DND-41 (cell line): ENCODE results near the gene RASD2.

Experiments
- EZH2 ChIP-seq: IDR thresholded peaks from 3 replicates; pipeline ENCODE4 v1.6.1; 2012; ENCODE audit warnings: borderline replicate concordance, low read depth, mild to moderate bottlenecking, moderate library complexity, low read length, inconsistent platforms; ENCODE audit not compliant: severe bottlenecking
- TF ChIP-seq, protein P1 (sequence below): IDR thresholded peaks from 2 replicates; pipeline ENCODE4 v1.5.1; 2012; ENCODE audit warnings: borderline replicate concordance, low read length, moderate library complexity, mild to moderate bottlenecking; ENCODE audit not compliant: poor library complexity, severe bottlenecking; ENCODE audit errors: extremely low read depth

DNA sequence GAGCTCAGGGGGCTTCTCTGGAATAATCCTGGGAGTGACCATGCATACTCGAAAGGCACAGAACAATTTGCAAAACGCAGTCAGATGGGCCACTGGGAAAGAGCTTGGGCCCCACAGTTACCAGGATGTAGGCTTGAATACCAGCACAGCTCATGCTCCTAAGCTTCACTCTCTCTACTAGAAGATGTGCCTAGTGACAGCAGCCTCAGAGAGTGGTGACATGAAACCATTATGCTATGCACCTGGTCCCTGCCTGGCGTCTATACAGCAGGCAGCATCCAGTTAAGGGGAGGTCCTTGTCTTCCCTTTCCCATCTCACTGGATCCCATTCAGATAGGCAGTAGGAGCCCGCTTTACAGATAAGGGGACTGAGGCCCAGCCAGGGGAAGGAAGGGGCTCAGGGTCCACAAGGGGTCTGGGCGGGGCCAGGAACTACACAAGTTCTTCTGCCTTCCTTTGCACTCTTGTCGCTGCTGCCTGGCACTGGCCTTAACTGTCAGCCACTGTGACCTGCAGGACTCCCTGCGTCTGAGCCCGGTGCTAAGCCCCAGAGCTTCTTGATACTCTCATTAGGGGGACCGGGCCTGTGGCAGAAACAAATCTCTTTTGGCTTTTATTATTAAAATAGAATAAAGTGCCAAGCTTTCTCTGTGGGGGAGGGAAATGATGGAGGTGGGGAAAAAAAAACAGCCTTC, 21.2 kb upstream of the RASD2 start:
- TF ChIP-seq, protein P1, sequence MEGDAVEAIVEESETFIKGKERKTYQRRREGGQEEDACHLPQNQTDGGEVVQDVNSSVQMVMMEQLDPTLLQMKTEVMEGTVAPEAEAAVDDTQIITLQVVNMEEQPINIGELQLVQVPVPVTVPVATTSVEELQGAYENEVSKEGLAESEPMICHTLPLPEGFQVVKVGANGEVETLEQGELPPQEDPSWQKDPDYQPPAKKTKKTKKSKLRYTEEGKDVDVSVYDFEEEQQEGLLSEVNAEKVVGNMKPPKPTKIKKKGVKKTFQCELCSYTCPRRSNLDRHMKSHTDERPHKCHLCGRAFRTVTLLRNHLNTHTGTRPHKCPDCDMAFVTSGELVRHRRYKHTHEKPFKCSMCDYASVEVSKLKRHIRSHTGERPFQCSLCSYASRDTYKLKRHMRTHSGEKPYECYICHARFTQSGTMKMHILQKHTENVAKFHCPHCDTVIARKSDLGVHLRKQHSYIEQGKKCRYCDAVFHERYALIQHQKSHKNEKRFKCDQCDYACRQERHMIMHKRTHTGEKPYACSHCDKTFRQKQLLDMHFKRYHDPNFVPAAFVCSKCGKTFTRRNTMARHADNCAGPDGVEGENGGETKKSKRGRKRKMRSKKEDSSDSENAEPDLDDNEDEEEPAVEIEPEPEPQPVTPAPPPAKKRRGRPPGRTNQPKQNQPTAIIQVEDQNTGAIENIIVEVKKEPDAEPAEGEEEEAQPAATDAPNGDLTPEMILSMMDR, result no peak
- no peak for TF ChIP-seq EZH2
